Gastrocnemius medialis (tissue), 4 donors: Measurements from ENCODE around the gene NFKBIE. TPM values are rescaled to one million over a fixed set of nuclear protein-coding genes. Genes with fewer than 3 reads are reported as not detected.
A peak's percentile ranks its signal among the peaks of the same experiment; 100 is the strongest.

Experiments used
- ATAC-seq, 2 donors: fragments of 150-250 bp; one replicate each; pipeline ENCODE4 v1.9.1; 2016
- DNase-seq, 2 donors: peaks; one replicate each; pipeline ENCODE4 v3.0.0-alpha.2; 2019
- H3K27ac ChIP-seq, 4 donors: fragments of 200-600 bp; sonication (generic); 1 replicate in 1 of 4; 2 replicates in 3 of 4; pipeline ENCODE4 v1.5.1; 2016 to 2018; ENCODE audit warnings: mild to moderate bottlenecking in 2 of 4, moderate library complexity in 1 of 4
- H3K27me3 ChIP-seq, 3 donors: fragments of 200-600 bp; sonication (generic) in 2 of 3; 1 replicate in 1 of 3; 2 replicates in 2 of 3; pipeline versions ENCODE4 v1.5.1 to v1.6.0; 2016 to 2019; ENCODE audit warnings: mild to moderate bottlenecking in 1 of 3, moderate library complexity in 1 of 3
- H3K36me3 ChIP-seq, 2 donors: fragments of 200-600 bp; sonication (generic) in 1 of 2; one replicate each; pipeline ENCODE4 v1.5.1; 2017 to 2018
- H3K4me1 ChIP-seq, 2 donors: fragments of 200-600 bp; sonication (generic) in 1 of 2; one replicate each; pipeline ENCODE4 v1.5.1; 2016 to 2017; ENCODE audit warnings: mild to moderate bottlenecking in 2 of 2
- H3K4me3 ChIP-seq, 4 donors: fragments of 200-600 bp; sonication (generic) in 3 of 4; 1 replicate in 1 of 4; 2 replicates in 3 of 4; pipeline ENCODE4 v1.5.1; 2016 to 2019; ENCODE audit warnings: mild to moderate bottlenecking in 2 of 4
- H3K9me3 ChIP-seq, 3 donors: fragments of 200-600 bp; sonication (generic) in 2 of 3; 1 replicate in 1 of 3; 2 replicates in 2 of 3; pipeline ENCODE4 v1.5.1; 2016 to 2019
- POLR2A ChIP-seq, 2 donors: fragments of 450-650 bp; IDR thresholded peaks; one replicate each; pipeline ENCODE4 v1.6.1; 2017; ENCODE audit warnings: antibody characterized with exemption in 2 of 2, mild to moderate bottlenecking in 2 of 2, moderate library complexity in 2 of 2
- in situ Hi-C, 4 donors: fragments of 200-750 bp; cut with MboI; loops; one replicate each; pipeline versions ENCODE4 v1.15.0 to v1.8.0; 2017; ENCODE audit warnings: low sequenced_read_pairs in 4 of 4
- intact Hi-C: fragments of 100-400 bp; cut with DNase I; formaldehyde crosslinking; loops from one replicate; pipeline ENCODE4 v1.15.1; 2023; ENCODE audit warnings: low total_unique reads
- total RNA-seq, 4 donors: library from RNA; depleted of rRNA; stranded (reverse); fragments of >200 nt; gene quantifications; one replicate each; pipeline versions ENCODE4 v1.1.0 to v1.2.3, GENCODE V29; 2016
- TF ChIP-seq, protein P1 (sequence below), 5 experiments: fragments of 450-650 bp in 3 of 5; fragments of 200-600 bp in 2 of 5; sonication (generic) in 2 of 5; IDR thresholded peaks in 4 of 5; conservative IDR thresholded peaks in 1 of 5; 1 replicate in 4 of 5; 2 replicates in 1 of 5; pipeline ENCODE4 v1.5.1; 2016 to 2019; ENCODE audit warnings: antibody characterized with exemption in 5 of 5, mild to moderate bottlenecking in 3 of 5, moderate library complexity in 3 of 5

NFKBIE gene
- total RNA-seq, 4 donors from 2014 or later: 4.1 to 11.1 (median 10.0) TPM

DNA sequence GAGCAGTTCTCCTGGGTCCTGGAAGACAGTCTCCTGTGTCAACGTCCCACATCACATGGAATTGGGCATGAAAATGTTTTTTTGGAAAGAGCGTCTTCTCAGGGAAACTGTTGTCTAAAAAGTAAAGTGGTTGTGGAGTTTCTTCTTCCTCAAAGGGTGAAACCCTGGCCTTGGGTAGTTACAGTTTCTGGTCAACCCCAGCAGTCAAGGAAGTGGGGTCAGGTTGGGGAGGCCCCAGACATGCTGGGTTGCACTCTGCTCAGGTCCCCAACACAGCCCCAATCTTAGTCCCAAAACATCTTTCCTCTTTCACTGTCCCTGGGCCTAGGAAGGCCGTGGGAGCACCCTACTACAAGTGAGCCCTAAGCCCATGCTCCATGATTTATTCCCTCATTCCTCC lies 996 bp upstream of the NFKBIE start:
- Histone ChIP-seq H3K36me3 (peaks cover 0 to 2% of the 10 kb centered on the region in 2 donors), H3K27me3 (peaks cover 20 to 29% (median 22%) of the 10 kb centered on the region in 3 donors), H3K4me3 (no peak overlapping the region), H3K4me1 (peaks cover 20 to 23% of the 10 kb centered on the region in 2 donors), H3K27ac (no peak overlapping the region), H3K9me3 (no peaks in the 10 kb centered on the region)
- ATAC-seq (no peak), DNase-seq (no peak)
- no peak for TF ChIP-seq POLR2A (IDR thresholded peaks at IDR 0.05)
- TF ChIP-seq, protein P1, sequence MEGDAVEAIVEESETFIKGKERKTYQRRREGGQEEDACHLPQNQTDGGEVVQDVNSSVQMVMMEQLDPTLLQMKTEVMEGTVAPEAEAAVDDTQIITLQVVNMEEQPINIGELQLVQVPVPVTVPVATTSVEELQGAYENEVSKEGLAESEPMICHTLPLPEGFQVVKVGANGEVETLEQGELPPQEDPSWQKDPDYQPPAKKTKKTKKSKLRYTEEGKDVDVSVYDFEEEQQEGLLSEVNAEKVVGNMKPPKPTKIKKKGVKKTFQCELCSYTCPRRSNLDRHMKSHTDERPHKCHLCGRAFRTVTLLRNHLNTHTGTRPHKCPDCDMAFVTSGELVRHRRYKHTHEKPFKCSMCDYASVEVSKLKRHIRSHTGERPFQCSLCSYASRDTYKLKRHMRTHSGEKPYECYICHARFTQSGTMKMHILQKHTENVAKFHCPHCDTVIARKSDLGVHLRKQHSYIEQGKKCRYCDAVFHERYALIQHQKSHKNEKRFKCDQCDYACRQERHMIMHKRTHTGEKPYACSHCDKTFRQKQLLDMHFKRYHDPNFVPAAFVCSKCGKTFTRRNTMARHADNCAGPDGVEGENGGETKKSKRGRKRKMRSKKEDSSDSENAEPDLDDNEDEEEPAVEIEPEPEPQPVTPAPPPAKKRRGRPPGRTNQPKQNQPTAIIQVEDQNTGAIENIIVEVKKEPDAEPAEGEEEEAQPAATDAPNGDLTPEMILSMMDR (IDR thresholded peaks at IDR 0.05 in 4 of 5, conservative IDR thresholded peaks at IDR 0.05 in 1 of 5): no peak
- intact Hi-C loops (no loop called here), in situ Hi-C loops (loop anchor here in 1 of 4 donors (5.0 kb wide), 1 partner anchor 71 kb away; no protein-coding TSS in a partner anchor)

- Histone ChIP-seq H3K36me3 (peaks cover 0 to 4% of the 10 kb centered on the region in 2 donors), H3K27me3 (peaks cover 15 to 25% (median 18%) of the 10 kb centered on the region in 3 donors), H3K4me1 (peaks cover 20 to 23% of the 10 kb centered on the region in 2 donors), H3K4me3 (peak overlapping the region; percentile 69 to 88 (median 72)), H3K9me3 (no peaks in the 10 kb centered on the region), H3K27ac (peak overlapping the region in 2 of 4 donors; percentile 65 to 71)
- no peak for TF ChIP-seq POLR2A (IDR thresholded peaks at IDR 0.05)
- TF ChIP-seq, protein P1 (IDR thresholded peaks at IDR 0.05 in 4 of 5, conservative IDR thresholded peaks at IDR 0.05 in 1 of 5): no peak
- intact Hi-C loops: no loop called here
- ATAC-seq: no peak
- in situ Hi-C loops: loop anchor here in 1 of 4 donors (5.0 kb wide), 1 partner anchor 72 kb away; no protein-coding TSS in a partner anchor
- DNase-seq: no peak
Observed at GRCh38 chr6:44265722-44266233, 427 bp upstream of the NFKBIE start.

DNA sequence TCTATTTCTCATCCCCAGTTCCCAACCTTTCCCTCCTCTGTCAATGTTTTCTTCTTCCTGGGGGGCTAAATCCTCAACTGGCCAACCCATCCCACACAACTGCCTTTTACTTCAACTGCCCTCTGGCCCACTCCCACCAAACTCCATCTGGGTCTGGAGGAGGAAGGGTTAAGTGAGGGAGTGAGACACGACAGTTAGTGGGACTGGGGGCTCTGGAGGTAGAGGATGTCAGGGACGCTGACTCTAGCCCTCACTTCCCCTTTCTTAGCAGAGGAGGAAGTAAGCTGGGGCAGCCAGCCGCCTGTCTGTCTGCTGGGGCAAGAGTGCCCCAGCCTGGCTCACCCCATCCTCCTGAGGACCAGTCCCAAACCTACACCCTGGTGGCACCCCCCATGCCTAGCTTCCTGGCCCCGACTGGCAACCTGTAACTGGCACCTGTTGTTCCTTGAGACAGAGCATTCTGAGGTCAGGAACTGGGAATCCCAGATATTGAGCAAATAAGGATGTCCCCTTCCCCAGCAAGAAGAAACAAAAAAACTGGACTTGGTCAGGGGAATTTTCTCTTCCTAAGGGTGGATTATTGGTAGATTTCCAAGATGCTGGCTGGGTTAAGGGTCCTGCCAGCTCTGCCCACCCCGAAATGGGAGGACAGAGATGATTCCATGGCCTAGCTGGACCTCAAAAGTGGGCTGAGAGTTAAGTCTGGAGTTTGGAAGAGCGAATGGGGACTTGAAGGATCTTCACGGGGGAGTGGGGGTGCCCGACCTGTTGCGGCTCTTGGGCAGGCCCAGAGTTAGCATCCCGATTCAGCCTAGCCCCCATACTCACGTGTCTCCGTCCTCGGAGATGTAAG lies 971 bp downstream of the NFKBIE start:
- in situ Hi-C loops: loop anchor here in 1 of 4 donors (5.0 kb wide), 1 partner anchor 73 kb away; no protein-coding TSS in a partner anchor
- DNase-seq: no peak

DNA sequence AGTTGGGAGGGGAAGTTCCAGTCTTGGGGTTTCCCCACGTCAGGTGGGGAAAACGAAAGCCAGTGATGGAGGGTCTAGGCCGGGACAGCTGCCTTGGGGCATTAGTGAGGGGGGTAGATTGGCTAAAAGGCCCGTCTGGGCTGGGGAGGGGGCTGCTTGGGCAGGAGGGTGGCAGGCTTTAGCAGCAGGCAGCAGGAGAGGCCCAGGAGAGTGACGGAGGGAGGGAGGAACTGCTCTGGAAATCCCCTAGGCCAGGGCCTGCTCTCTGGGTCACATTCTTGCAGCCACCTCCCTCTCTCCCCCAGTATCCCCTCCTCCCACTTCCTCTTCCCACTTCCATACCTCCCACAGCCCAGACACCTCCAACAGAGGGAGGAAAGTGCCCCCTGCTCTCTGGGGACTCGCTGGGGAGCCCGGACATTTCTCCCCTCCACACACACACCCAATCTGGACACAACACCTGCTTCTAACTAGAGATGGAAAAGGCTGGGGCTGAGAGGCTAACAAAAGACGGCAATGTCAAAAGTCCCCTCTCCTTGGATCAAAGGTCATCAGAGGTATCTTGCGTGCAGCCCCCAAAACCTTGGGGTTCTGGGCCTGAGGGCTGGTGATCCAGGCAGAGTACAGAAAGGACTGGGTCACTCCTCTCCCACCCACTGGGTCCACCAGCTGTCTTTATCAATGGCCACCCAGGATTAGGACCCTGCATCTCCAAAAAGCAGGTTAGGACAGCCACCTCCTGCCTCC lies 1.8 kb downstream of the NFKBIE start:
- in situ Hi-C loops (no loop called here), intact Hi-C loops (no loop called here)
- H3K4me3 ChIP-seq: peak overlapping the region in 3 of 4 donors; percentile 69 to 88 (median 73)
- H3K9me3 ChIP-seq: no peaks in the 10 kb centered on the region
- ATAC-seq (no peak), DNase-seq (no peak)
- peaks cover 20 to 23% of the 10 kb centered on the region in 2 donors for H3K4me1 ChIP-seq
- peaks cover 0 to 7% (median 2%) of the 10 kb centered on the region in 3 donors for H3K27me3 ChIP-seq
- TF ChIP-seq POLR2A (IDR thresholded peaks at IDR 0.05): no peak
- TF ChIP-seq, protein P1 (IDR thresholded peaks at IDR 0.05 in 4 of 5, conservative IDR thresholded peaks at IDR 0.05 in 1 of 5): no peak
- peaks cover 0 to 4% of the 10 kb centered on the region in 2 donors for H3K36me3 ChIP-seq
- H3K27ac ChIP-seq: no peak overlapping the region

More for the DNA sequence above, 971 bp downstream of the NFKBIE start:
- Histone ChIP-seq H3K27ac (peak overlapping the region; percentile 65 to 79 (median 70)), H3K4me3 (peak overlapping the region; percentile 69 to 88 (median 72)), H3K9me3 (no peaks in the 10 kb centered on the region), H3K36me3 (peaks cover 0 to 4% of the 10 kb centered on the region in 2 donors), H3K27me3 (peaks cover 6 to 13% (median 9%) of the 10 kb centered on the region in 3 donors), H3K4me1 (peaks cover 20 to 23% of the 10 kb centered on the region in 2 donors)
- intact Hi-C loops: no loop called here
- no peak for TF ChIP-seq POLR2A (IDR thresholded peaks at IDR 0.05)
- TF ChIP-seq, protein P1 (IDR thresholded peaks at IDR 0.05 in 4 of 5, conservative IDR thresholded peaks at IDR 0.05 in 1 of 5): peak in 1 of 5 experiments; percentile 27
- no peak for ATAC-seq
